CD4-positive, alpha-beta memory T cell (primary cell): ENCODE measurements around the gene CYREN. TPM values are rescaled to one million over a fixed set of nuclear protein-coding genes. Genes with fewer than 3 reads are reported as not detected.
"Not testable (repeated sequence)": the region's sequence is repeated elsewhere in the genome, so short reads cannot be mapped to it uniquely, and the experiment has no call there.

Experiments
- CTCF ChIA-PET: fragments of 350-600 bp; sonication (Branson Sonifier 250); formaldehyde crosslinking; loops from one replicate; lab custom pipeline; 2021; ENCODE audit warnings: inconsistent platforms; ENCODE audit not compliant: partially characterized antibody; lab: Charles Lee
- POLR2A ChIA-PET: fragments of 350-600 bp; sonication (Branson Sonifier 250); formaldehyde crosslinking; loops from one replicate; lab custom pipeline; 2021; ENCODE audit not compliant: partially characterized antibody; lab: Charles Lee
- DNase-seq, 5 donors: peaks; one replicate each; pipeline versions ENCODE4 v3.0.0 to v3.0.0-alpha.2; 2020 to 2022; ENCODE audit warnings: mixed read lengths in 1 of 5
- H3K27ac ChIP-seq: one replicate; pipeline ENCODE4 v1.7.0; 2013; ENCODE audit warnings: low read depth, low read length
- H3K27me3 ChIP-seq: 2 replicates; pipeline ENCODE4 v1.7.0; 2013; ENCODE audit warnings: mild to moderate bottlenecking, low read length, moderate library complexity; ENCODE audit not compliant: insufficient read depth
- H3K36me3 ChIP-seq: 2 replicates; pipeline ENCODE4 v1.7.0; 2013; ENCODE audit warnings: mild to moderate bottlenecking, low read length, moderate library complexity; ENCODE audit not compliant: insufficient read depth
- H3K4me1 ChIP-seq: 2 replicates; pipeline ENCODE4 v1.7.0; 2013; ENCODE audit warnings: mild to moderate bottlenecking, low read length, moderate library complexity; ENCODE audit not compliant: insufficient read depth
- H3K4me3 ChIP-seq, 2 donors: one replicate each; pipeline ENCODE4 v1.7.0; 2013; ENCODE audit warnings: low read length in 2 of 2, mild to moderate bottlenecking in 1 of 2
- H3K9me3 ChIP-seq, 2 donors: one replicate each; pipeline ENCODE4 v1.7.0; 2013; ENCODE audit warnings: low read length in 2 of 2, control low read depth in 1 of 2; ENCODE audit not compliant: control insufficient read depth in 1 of 2
- H3K27ac Mint-ChIP-seq, 7 donors: one replicate each; pipeline ENCODE4 v1.8.0; 2020 to 2021; ENCODE audit warnings: mixed read lengths in 7 of 7, mild to moderate bottlenecking in 6 of 7, inconsistent platforms in 3 of 7, moderate library complexity in 3 of 7
- H3K27me3 Mint-ChIP-seq, 2 donors: one replicate each; pipeline ENCODE4 v1.8.0; 2020 to 2021; ENCODE audit warnings: mixed read lengths in 2 of 2
- H3K36me3 Mint-ChIP-seq, 2 donors: one replicate each; pipeline ENCODE4 v1.8.0; 2020 to 2021; ENCODE audit warnings: mixed read lengths in 2 of 2, inconsistent platforms in 1 of 2, mild to moderate bottlenecking in 1 of 2
- H3K4me1 Mint-ChIP-seq, 4 donors: one replicate each; pipeline ENCODE4 v1.8.0; 2020 to 2021; ENCODE audit warnings: mixed read lengths in 4 of 4, mild to moderate bottlenecking in 1 of 4
- H3K4me3 Mint-ChIP-seq, 8 donors: one replicate each; pipeline ENCODE4 v1.8.0; 2020 to 2021; ENCODE audit warnings: mixed read lengths in 8 of 8, mild to moderate bottlenecking in 7 of 8, moderate library complexity in 6 of 8, inconsistent platforms in 3 of 8
- H3K9me3 Mint-ChIP-seq, 8 donors: one replicate each; pipeline ENCODE4 v1.8.0; 2020 to 2021; ENCODE audit warnings: mixed read lengths in 8 of 8, mild to moderate bottlenecking in 5 of 8, inconsistent platforms in 3 of 8, moderate library complexity in 1 of 8
- intact Hi-C: fragments of 100-400 bp; cut with micrococcal nuclease; formaldehyde crosslinking; loops from one replicate; pipeline ENCODE4 v1.15.1; 2023
- polyA plus RNA-seq, 2 donors: library from polyadenylated mRNA; unstranded; fragments of 300-500 nt; fragmentation: Illumina TruSeq; gene quantifications; one replicate each; pipeline ENCODE4 v1.2.3, GENCODE V29; 2021
- total RNA-seq, 2 experiments: library from RNA; stranded (reverse); gene quantifications; one replicate each; pipeline ENCODE4 v1.2.3, GENCODE V29; 2021

CYREN gene
- total and polyA plus RNA-seq, 4 experiments from 2014 or later = 35.2 to 52.9 (median 45.9) TPM

DNA sequence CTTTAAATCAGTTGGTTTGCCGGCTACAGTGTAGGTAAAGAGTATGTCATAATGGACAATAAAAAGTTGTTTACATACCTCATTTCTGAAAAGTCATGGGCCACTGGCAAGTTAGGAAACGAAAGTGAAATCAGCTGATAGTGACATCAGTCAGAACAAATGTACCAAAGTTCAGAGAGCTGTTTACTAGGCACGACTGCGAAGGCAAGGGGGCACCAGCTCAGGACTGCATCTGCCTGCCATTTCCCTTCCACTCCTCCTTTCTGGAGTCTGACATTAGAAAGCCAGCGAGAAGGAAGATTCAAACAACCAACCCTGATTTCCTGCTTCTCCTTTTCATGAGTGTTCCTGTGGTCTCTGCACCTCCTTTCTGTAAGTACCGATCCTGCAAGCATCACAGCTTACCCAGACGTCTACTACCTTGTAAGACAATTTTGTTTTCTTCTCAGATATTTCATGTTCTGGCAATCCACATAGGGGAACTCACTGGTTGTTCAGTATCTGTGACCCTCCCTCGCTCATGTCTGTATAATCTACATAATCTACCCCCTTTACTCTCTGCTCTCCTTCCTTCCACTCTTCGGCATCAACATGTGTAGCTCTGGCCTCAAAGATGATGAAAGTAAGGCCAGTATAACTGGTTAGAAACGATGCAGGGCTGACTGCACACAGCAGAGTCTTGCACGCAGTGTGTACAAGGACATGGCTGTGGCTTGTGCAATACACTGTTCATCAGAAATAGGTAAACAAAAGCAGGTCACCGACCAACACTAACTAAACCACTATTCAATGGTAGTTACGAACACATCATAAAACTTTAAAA lies 22.4 kb downstream of the CYREN start, which contains the start of gene TMEM140:
TSS of gene TMEM140 (plus strand) at position 174 of the 823 bp plus-strand sequence. CDS start 16,370 bp downstream, outside the sequence.
- H3K9me3 ChIP-seq = no peaks in the 10 kb centered on the region
- H3K36me3 ChIP-seq = no peaks in the 10 kb centered on the region
- peaks cover 21 to 34% of the 10 kb centered on the region in 2 donors for H3K36me3 Mint-ChIP-seq
- H3K9me3 Mint-ChIP-seq = peaks cover 0 to 6% (median 4%) of the 10 kb centered on the region in 8 donors
- H3K27me3 ChIP-seq = no peaks in the 10 kb centered on the region
- POLR2A ChIA-PET = interaction anchor here (0.7 to 7.2 kb wide), 11 partner anchors 11 to 831 kb away, joined by 3 to 215 read pairs (median 9); partner anchors contain the start of genes AGBL3, BPGM, CYREN and SLC35B4
- peak within 1 kb of the TSS; percentile 85 to 96 (median 92) for H3K4me3 Mint-ChIP-seq
- peaks cover 61% of the 10 kb centered on the region for H3K4me1 ChIP-seq
- intact Hi-C loops = loop anchor here (1.0 to 5.0 kb wide), 5 partner anchors 21 to 831 kb away; partner anchors contain the start of genes AGBL3, BPGM, SLC35B4 and WDR91
- CTCF ChIA-PET = interaction anchor here (1.1 to 6.4 kb wide), 10 partner anchors 9 to 716 kb away, joined by 3 to 113 read pairs (median 5); partner anchors contain the start of genes AGBL3, CYREN and WDR91
- DNase-seq = peak; percentile 74 to 85 (median 80)
- peaks cover 44 to 78% (median 59%) of the 10 kb centered on the region in 4 donors for H3K4me1 Mint-ChIP-seq
- H3K27ac Mint-ChIP-seq = peak within 1 kb of the TSS; percentile 90 to 99 (median 98)
- peak within 1 kb of the TSS; percentile 90 for H3K27ac ChIP-seq
- H3K27me3 Mint-ChIP-seq = no peaks in the 10 kb centered on the region
- peak within 1 kb of the TSS; percentile 48 to 67 for H3K4me3 ChIP-seq

DNA sequence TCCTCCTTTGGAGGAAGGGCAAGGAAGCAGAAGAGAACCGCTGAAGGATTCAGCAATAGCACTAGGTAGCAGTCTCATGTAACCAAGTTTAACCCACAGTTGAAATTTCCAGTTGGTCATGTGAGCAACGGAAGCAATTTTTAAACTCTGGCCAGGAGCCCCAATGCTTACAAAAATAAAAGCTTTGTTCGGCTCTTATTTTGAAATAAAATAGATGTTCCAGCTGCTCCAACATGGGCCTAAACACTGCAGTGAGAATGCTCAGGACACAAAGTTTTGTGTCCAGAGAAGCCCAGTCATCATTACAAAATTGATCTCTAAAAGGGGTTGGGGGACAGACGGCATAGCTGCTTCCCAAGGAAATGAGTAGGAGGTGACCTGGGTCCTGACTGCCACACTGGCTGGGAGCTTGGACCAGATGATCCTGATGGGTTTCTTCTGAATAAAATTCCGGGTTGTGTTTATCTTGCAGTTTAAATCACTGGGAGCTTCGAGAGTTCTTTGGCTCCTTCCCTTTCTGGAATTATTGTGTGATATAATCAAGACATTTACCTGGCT lies 23.1 kb downstream of the CYREN start:
- Mint-ChIP-seq H3K9me3 (no peaks in the 10 kb centered on the region), H3K4me1 (peaks cover 40 to 72% (median 55%) of the 10 kb centered on the region in 4 donors), H3K4me3 (peak overlapping the region; percentile 85 to 96 (median 92)), H3K27ac (peak overlapping the region; percentile 90 to 99 (median 98)), H3K36me3 (peaks cover 21 to 27% of the 10 kb centered on the region in 2 donors), H3K27me3 (no peaks in the 10 kb centered on the region)
- no peaks in the 10 kb centered on the region for H3K27me3 ChIP-seq
- no peaks in the 10 kb centered on the region for H3K36me3 ChIP-seq
- H3K4me1 ChIP-seq = peaks cover 61% of the 10 kb centered on the region
- no peaks in the 10 kb centered on the region for H3K9me3 ChIP-seq
- peak overlapping the region; percentile 90 for H3K27ac ChIP-seq
- H3K4me3 ChIP-seq = peak overlapping the region; percentile 48 to 67
- peak in 4 of 5 donors; percentile 35 to 51 (median 44) for DNase-seq
- intact Hi-C loops = loop anchor here (5.0 kb wide), 2 partner anchors 500 to 830 kb away; partner anchors contain the start of genes BPGM and SLC35B4
- ChIA-PET POLR2A (interaction anchor here (0.7 to 7.2 kb wide), 13 partner anchors 11 to 830 kb away, joined by 3 to 215 read pairs (median 7); partner anchors contain the start of genes AGBL3, BPGM, CYREN and SLC35B4), CTCF (interaction anchor here (1.1 to 6.4 kb wide), 10 partner anchors 9 to 715 kb away, joined by 3 to 113 read pairs (median 5); partner anchors contain the start of genes AGBL3, CYREN and WDR91)

DNA sequence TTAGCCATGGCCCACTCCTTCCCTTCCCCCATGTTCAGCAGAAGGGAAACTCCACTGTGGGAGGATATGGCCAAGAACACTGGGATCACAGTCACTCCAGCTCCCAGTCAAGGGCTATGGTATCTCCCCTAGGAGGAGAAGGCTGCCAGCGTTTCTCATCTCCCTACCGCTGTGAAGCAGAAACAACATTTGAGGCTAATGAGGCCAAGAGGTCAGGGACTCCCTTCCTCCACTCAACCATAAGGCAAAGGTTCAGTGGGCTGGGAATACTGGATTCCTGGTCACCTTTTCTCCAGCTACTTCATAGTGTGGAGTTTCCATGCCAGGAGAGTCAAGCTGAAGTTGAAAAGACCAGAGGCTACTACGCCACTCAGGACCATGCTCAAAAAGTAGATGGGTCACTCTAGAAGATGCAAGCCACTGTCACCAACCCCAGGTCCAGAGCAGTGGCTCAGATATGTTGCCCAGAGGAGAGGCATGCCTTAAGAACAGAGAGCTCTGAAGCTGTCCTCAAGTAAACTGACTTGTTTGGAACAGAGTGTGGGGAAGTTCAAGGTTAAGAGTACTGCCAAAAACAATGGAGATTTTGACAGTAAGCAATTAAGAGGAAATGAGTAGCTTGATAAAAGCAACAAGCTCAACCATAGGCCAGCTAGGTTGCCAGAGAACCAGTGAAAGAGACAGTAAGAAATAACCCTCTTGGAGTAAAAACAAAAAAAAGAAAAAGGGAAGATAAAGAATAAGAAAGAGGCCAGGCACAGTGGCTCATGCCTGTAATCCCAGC lies 26.4 kb downstream of the CYREN start:
- Mint-ChIP-seq H3K36me3 (peaks cover 15 to 32% of the 10 kb centered on the region in 2 donors), H3K4me1 (peaks cover 19 to 44% (median 29%) of the 10 kb centered on the region in 4 donors), H3K27ac (peak overlapping the region in 6 of 7 donors; percentile 19 to 88 (median 44)), H3K27me3 (no peaks in the 10 kb centered on the region), H3K4me3 (peak overlapping the region in 1 of 8 donors; percentile 30), H3K9me3 (peaks cover 0 to 16% (median 3%) of the 10 kb centered on the region in 8 donors)
- Histone ChIP-seq H3K36me3 (no peaks in the 10 kb centered on the region), H3K27ac (no peak overlapping the region), H3K4me1 (peaks cover 29% of the 10 kb centered on the region), H3K27me3 (no peaks in the 10 kb centered on the region), H3K9me3 (no peaks in the 10 kb centered on the region), H3K4me3 (no peak overlapping the region)
- intact Hi-C loops = no loop called here
- DNase-seq = no peak
- ChIA-PET CTCF (interaction anchor here (2.9 to 4.8 kb wide), 2 partner anchors 26 to 157 kb away, joined by 17 to 30 read pairs; partner anchors contain the start of genes AGBL3 and CYREN), POLR2A (interaction anchor here (2.1 kb wide), 1 partner anchor 26 kb away, joined by 10 read pairs; the partner anchor contains the start of gene CYREN)

DNA sequence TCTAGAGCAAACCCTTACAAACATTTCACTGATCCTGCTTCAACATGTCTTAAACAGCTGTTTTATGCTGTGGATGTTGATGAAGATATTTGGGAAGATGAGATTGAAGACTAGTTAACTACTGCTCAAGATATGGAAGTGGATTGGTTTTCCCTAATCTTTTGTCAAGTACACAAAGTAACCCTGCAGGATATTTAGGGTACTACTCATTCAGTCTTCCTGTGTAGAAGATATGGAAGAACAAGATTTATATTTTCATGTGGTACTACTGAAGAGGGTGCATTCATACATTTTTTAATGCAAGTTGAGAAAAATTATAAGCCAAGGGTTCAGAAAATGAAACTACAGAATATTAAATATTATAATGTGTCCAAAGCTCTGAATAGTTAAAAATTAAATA lies 40.9 kb downstream of the CYREN start:
- Histone ChIP-seq H3K36me3 (no peaks in the 10 kb centered on the region), H3K4me3 (no peak overlapping the region), H3K9me3 (no peaks in the 10 kb centered on the region), H3K4me1 (no peaks in the 10 kb centered on the region), H3K27me3 (no peaks in the 10 kb centered on the region), H3K27ac (no peak overlapping the region)
- H3K27me3 Mint-ChIP-seq = peaks cover 0 to 1% of the 10 kb centered on the region in 2 donors
- peaks cover 0 to 33% (median 15%) of the 10 kb centered on the region in 8 donors for H3K9me3 Mint-ChIP-seq
- no peak overlapping the region for H3K4me3 Mint-ChIP-seq
- ChIA-PET POLR2A (no interaction called here), CTCF (no interaction called here)
- peaks cover 0 to 2% (median 0%) of the 10 kb centered on the region in 4 donors for H3K4me1 Mint-ChIP-seq
- intact Hi-C loops = no loop called here
- DNase-seq = no peak
- peaks cover 6 to 18% of the 10 kb centered on the region in 2 donors for H3K36me3 Mint-ChIP-seq
- H3K27ac Mint-ChIP-seq = no peak overlapping the region

DNA sequence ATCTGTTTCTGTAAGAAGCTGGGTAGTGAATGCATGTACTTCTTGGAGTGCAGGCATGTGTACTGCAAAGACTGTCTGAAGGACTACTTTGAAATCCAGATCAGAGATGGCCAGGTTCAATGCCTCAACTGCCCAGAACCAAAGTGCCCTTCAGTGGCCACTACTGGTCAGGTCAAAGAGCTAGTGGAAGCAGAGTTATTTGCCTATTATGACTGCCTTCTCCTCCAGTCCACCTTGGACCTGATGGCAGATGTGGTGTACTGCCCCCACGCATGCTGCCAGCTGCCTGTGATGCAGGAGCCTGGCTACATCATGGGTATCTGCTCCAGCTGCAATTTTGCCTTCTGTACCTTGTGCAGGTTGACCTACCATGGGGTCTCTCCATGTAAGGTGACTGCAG lies 41.6 kb downstream of the CYREN start:
- H3K27ac Mint-ChIP-seq = no peak overlapping the region

DNA sequence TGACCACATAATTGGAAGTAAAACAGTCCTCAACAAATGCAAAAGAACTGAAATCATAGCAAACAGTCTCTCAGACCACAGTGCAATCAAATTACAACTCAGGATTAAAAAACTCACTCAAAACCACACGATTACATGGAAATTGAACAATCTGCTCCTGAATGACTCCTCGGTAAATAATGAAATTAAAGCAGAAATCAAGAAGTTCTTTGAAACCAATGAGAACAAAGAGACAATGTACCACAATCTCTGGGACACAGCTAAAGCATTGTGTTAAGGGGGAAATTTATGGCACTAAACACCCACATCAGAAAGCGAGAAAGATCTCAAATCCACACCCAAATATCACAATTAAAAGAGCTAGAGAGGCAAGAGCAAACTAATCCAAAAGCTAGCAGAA lies 45.9 kb downstream of the CYREN start:
- H3K27ac ChIP-seq, H3K9me3 ChIP-seq, H3K27me3 Mint-ChIP-seq, H3K27ac Mint-ChIP-seq, H3K36me3 ChIP-seq, H3K4me1 Mint-ChIP-seq, CTCF ChIA-PET, H3K27me3 ChIP-seq, POLR2A ChIA-PET, H3K4me1 ChIP-seq, H3K4me3 ChIP-seq, intact Hi-C loops, H3K4me3 Mint-ChIP-seq, DNase-seq: not testable (repeated sequence)
- peaks cover 0 to 36% (median 15%) of the 10 kb centered on the region in 8 donors for H3K9me3 Mint-ChIP-seq
- H3K36me3 Mint-ChIP-seq = peaks cover 16 to 22% of the 10 kb centered on the region in 2 donors

More for the DNA sequence above, 41.6 kb downstream of the CYREN start:
- POLR2A ChIA-PET = no interaction called here
- H3K36me3 Mint-ChIP-seq = peaks cover 8 to 19% of the 10 kb centered on the region in 2 donors
- intact Hi-C loops = no loop called here
- Histone ChIP-seq H3K27me3 (no peaks in the 10 kb centered on the region), H3K4me3 (no peak overlapping the region), H3K9me3 (no peaks in the 10 kb centered on the region), H3K4me1 (no peaks in the 10 kb centered on the region), H3K36me3 (no peaks in the 10 kb centered on the region), H3K27ac (no peak overlapping the region)
- H3K4me3 Mint-ChIP-seq = no peak overlapping the region
- CTCF ChIA-PET = no interaction called here
- DNase-seq = no peak
- peaks cover 0 to 2% (median 0%) of the 10 kb centered on the region in 4 donors for H3K4me1 Mint-ChIP-seq
- peaks cover 0 to 33% (median 15%) of the 10 kb centered on the region in 8 donors for H3K9me3 Mint-ChIP-seq
- peaks cover 0 to 1% of the 10 kb centered on the region in 2 donors for H3K27me3 Mint-ChIP-seq
